PC-9 (cell line): Measurements from ENCODE around the gene PLAU.

Experiments
- EZH2 ChIP-seq: fragments of 200-600 bp; sonication (generic); IDR thresholded peaks from 2 replicates; pipeline ENCODE4 v1.8.0; 2017; ENCODE audit warnings: antibody characterized with exemption, low read depth
- TF ChIP-seq, protein P1 (sequence below): fragments of 200-600 bp; sonication (generic); conservative IDR thresholded peaks from 2 replicates; pipeline ENCODE4 v1.6.1; 2017; ENCODE audit warnings: mixed run types, antibody characterized with exemption, mild to moderate bottlenecking, moderate library complexity

DNA sequence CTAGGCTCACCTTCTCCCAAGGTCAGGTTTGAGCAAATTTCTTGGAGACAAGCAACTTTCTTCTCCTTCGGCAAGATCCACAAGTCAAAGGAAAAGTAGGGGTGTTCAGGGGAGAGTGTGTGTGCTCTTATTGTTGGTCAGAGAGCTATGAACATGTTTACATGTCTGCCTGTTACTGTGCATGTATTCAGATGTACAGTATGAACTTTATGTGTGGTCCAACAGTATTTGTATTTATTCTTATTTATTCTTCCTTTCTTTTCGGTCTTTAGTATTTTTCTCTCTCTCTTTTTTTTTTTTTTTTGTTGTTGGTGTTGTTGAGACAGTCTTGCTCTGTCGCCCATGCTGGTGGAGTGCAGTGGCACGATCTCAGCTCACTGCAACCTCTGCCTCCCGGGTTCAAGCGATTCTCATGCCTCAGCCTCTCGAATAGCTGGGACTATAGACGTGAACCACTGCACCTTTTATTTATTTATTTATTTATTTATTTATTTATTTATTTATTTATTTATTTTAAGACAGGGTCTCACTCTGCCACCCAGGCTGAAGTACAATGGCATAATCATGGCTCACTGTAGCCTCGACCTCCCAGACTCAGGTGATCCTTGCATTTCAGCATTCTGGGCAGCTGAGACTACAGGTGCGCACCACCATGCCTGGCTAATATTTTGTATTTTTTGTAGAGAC lies 38.2 kb downstream of the PLAU start:
- TF ChIP-seq, protein P1, sequence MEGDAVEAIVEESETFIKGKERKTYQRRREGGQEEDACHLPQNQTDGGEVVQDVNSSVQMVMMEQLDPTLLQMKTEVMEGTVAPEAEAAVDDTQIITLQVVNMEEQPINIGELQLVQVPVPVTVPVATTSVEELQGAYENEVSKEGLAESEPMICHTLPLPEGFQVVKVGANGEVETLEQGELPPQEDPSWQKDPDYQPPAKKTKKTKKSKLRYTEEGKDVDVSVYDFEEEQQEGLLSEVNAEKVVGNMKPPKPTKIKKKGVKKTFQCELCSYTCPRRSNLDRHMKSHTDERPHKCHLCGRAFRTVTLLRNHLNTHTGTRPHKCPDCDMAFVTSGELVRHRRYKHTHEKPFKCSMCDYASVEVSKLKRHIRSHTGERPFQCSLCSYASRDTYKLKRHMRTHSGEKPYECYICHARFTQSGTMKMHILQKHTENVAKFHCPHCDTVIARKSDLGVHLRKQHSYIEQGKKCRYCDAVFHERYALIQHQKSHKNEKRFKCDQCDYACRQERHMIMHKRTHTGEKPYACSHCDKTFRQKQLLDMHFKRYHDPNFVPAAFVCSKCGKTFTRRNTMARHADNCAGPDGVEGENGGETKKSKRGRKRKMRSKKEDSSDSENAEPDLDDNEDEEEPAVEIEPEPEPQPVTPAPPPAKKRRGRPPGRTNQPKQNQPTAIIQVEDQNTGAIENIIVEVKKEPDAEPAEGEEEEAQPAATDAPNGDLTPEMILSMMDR = no peak
- no peak for TF ChIP-seq EZH2
